NOMO-1 treated with DMSO at 0.1 percent for 48 hours (cell line): ENCODE data around the gene LYPD6.

Source experiments
- DNase-seq: peaks from one replicate; lab custom pipeline; 2025; ENCODE audit not compliant: unreplicated experiment; lab: John Stamatoyannopoulos, UW

Gene LYPD6

DNA sequence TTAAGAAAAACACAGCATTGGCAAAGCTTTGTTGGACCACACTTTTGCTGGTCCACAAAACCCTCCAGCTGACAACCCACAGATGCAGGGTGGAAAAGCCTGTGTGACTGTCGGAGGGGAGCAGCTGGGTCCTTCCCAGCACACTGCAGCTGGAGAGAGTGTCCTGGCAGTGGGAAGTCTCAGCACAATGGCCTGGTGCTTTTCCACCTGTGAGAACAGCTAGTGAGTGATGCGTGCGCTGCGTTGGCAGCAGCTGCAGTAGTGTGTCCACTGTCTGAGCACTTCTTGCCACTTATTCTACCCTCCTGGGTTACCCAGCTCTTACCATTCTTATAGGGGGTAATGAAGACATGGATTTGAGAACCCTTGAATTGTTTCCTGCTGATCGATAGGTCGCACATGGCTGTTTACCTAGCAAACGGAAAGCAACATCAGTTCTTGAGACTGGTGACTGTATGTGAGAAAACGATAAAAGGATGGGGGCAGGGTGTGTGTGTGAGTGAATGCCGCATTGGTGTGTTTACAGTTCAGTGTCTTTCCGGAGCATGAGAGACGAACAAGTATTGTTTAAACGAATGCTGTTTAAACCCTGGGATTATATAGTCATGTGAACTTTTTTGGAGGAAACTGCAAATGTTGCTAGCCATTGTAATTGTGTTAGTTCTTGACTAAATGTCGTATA is 69.7 kb downstream of the LYPD6 start:
- no peak for DNase-seq

DNA sequence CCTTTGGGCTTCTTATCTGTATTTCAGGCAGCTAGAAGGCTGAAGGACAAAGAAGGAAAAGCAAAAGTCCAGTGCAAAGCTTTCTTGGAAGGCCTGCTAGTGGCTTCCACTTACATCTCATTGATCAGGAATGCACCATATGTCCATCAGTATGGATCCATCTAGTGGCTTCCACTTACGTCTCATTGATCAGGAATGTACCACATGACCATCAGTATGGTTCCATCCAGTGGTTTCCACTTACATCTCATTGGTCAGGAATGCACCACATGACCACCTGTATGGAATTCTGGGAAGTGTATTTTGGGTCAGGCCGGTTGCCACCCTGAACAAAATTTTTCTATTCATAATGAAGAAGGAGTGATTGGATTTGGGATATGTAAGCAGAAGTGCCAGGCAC is 70.6 kb downstream of the LYPD6 start:
- no peak for DNase-seq

DNA sequence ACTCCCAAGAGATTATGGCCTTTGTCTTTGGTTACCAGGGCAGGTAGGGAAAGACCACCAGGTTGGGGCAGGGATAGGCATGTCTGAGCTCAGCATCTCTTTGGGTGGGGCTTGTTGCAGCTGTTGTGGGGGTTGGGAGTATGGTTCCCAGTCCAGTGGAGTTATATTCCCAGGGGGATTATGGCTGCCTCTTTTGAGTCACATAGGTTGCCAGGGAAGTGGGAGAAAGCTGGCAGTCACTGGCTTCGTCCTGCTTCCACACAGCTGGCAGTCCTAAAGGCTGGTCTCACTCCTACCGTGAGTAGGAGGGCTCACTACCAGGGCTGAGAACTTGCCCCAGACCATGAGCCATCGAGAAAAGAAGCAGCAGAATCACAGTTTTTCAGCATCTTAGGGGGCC is 79.1 kb downstream of the LYPD6 start:
- DNase-seq, result no peak

DNA sequence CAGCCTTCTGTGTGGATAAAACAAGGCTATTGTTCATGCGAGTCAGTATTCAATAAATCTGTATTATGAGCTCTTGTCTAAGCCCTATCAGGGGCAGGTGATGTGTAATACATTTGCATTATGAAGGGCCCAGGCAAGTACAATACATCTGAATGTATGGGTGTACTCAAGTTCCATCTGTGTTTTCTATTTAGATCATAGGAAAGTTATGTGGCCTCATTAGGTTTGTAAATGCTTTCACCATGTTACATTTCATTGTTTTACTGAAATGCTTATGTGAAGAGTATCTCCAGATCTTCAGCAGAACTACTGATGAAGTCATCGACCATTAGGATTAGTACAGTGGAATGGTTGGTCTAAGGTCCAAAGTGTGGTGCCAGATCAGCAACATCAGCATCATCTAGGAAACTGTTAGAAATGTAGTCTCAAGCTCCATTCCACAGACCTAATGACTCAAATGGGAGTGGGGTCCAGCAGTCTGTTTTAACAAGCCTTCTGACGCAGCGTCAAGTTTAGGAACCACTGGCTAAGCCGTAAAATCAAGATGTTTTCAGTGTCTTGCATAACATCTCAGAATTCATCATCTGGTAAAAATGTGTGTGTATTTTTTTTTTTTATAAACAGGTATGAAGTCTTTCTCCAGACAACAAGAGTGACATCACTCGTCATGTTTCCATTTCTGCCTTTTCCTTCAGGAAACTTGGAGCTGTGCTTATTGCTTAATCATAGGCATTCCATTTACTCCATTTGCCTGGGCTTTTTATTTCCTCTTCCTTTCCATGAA is 80.5 kb downstream of the LYPD6 start:
- no peak for DNase-seq

DNA sequence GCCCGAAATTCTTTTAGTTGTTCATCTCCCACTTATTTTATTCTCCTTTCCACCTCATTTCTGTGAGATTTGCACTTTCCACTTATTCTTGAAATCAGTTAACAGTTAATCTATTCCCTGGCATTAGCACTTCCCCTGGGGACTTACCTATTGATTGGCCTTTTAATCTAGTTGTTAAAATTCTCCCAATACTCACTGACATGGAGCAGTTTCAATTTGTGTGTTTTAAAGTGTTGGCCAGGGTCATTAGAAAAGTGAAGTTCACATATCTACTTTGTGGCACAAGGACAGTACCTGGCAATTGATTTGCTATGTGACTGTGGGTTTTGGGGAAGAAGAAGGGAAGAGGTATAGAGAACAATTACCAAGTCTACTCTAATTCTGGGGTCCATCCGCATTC is 83.1 kb downstream of the LYPD6 start:
- DNase-seq, result no peak

DNA sequence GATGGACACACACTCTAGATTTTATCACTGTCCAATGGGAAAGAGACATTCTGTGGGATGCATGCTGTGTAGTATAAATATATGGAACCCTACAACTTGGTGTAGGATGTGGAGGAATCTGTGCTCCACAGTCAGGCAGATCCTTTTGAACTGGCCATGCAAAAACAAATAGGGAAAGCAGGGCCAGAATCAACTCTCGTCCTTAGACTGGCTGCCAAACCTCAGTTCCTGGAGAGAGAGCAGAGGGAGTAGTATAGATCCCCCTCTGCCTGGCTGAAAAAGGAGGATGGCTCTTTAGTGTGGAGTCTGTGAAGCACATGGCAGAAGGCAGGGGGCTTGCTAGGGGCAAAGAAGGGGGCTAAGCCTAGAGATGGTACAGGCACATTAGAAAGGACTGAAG is 84.7 kb downstream of the LYPD6 start:
- no peak for DNase-seq

DNA sequence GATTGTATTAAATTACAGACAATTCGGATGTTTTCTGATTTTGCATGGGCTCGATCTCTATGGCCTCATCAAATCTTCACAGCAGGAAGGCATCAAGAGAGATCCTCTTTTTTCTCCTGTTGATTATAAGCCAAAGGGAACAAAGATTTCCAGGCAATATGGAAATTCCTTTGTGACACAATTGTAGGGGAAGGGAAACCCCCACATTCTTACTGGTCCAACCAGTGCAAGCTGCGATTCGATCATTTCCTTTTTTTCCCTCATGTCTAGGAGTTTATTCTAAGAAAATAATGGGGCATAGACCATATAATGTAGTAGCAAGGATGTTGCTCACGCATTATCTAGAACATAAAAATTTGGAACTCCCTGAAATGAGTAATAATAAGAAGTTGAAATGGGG is 87.7 kb downstream of the LYPD6 start:
- DNase-seq, result no peak

DNA sequence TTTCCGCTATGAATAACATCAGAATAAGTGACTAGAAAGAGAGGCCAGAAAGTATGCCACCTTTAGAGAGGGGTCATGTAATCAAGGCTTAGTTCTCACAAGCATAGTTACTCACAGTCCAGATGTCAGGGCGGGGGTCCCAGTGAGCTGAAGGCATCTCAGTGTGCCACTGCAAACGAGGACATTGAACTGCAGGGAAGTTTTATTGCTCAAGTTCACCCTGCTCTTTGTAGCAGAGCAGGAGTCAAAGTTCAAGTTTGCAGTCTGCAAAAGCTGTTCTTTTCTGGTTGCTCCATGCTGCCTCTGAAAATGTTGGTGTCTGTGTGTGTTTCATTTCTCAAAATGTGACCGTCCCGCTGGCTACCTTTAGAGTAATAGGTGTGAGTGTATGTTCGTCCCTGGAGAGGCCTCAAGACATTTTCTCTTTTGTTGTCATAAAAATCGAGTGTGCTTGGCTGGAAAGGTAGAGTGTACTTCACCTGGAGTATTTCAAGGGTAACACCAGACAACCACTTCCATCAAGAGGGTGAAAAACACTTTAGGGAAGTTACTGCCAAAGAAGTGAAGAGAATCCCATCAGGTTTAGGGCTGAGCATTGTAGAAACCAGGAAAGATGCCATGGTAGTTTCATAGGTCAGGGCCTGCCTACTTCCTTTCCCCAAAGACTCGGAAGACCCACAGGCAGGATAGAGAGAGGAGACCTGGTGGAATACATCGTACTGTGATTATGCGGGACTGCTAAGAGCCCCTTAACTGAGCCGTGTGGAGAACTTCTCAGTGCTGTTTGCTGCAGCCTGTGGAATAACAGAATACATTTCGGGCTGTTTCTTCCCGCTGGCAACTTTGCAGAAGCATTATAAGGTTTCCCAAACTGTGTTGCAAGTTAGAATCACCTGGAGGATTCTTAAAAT is 89.9 kb downstream of the LYPD6 start:
- DNase-seq, result no peak

DNA sequence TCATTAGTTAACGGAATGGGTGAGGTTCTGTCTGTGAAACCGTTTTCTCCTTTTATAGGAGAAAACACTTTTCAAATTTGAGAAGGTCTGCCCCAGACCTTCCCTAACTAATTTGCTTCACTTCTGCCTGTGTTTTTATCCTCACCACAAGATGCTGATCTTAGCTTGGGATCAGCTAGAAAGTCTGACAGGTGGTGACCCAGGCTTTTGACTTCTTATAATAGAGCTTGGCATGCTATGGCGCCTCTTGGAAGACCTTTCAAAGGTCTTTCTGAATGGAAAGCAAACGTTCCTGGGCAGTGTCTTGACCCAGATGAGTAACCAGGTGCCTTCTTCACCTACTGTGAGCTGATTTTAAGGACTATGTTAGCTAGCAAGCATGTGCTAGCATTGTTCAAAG is 91.4 kb downstream of the LYPD6 start:
- DNase-seq, result no peak

DNA sequence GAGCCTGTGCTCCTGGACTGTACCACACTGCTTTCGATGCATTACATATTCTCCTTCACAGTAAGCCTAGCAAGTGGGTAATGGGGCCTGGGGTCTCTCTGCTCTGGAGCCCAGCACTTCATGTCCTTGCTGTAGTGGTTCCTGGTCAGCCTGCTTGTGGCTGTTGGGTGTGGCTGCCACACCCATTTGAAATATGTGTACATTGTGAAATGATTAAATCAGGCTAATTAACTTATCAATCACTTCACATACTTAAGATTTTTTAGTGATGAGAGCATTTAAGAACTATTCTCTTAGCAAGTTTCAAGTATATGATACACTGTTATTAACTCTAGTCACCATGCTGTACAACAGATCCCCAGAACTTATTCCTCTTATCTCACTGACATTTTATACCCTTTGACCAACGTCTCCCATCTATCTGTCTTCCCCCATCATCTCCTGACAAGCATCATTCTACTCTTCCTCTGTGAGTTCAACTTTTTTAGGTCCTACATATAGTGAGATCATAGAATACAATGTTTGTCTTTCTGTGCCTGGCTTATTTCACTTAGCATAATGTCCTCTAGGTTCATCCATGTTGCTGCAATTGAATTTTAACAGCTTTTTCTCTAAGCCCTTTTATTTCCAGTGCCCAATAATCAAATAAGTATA is 92.1 kb downstream of the LYPD6 start:
- no peak for DNase-seq

DNA sequence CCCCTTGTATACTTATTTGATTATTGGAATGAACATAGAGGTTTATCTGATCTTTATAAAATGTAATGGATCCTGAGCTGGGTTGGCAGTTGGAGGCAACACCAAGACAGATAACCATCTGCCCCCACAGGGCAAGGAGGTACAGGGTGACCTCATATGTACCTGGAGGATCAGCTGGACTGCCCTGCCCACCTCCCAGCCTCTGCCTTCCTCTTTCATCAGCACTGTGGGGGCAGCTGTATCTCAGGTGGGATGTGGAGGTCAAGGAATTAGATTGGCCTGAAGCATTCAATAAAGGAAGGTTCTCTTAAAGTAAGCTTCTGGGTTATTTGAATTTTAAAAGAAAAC is 92.6 kb downstream of the LYPD6 start:
- DNase-seq, result no peak

DNA sequence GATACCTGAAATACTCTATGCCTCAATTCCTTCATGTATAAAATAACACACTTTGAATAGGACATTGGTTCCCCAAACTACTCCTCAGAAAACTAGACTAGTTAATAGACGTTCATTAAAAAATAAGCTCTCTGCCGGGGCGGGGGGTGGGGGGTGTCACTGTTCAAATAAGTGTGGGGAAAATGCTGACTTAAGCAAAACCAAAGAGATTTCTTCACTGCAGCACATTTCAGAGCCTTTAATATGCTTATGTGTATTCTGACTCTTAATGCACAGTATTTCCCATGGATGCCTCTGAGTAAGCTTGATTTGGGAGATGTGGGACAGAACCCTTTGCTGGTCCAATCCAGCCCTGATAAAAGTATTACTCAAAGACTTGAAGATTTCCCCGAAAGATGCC is 93.2 kb downstream of the LYPD6 start:
- no peak for DNase-seq

DNA sequence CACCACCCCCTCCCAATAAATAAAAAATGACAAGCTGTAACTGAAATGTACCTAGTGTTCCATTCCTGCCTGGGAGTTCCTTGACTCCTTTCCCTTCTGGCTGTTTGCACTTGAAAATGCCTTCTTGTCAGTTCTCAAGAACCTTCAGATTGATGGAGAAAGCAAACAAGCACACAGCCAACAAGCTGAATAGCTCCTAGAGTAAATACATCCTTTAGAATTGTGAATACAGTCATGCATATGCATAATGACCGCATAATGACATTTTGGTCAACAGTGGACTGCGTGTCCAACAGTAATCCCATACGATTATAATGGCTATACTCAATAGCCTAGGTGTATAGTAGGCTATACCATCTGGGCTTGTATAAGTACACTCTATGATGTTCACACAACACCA is 97.0 kb downstream of the LYPD6 start:
- DNase-seq, result no peak

DNA sequence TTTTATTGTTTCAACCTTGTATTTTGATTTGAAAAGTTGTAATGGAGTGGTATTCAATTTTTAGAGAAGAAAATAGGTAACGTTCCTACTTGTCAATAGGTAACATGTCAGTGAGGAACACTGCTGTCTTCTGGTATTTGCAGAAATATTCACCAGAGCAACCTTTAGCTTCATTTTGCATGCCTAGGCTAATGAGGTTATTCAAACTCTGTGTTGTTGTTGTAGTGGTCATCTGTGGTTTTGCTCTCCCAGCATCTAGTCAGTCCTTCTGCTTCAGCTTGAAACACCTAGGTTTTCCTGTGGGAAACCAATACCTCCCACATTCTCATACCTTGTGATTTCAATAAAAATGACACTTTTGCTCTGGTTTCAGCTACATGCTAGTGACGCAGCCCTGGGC is 98.4 kb downstream of the LYPD6 start:
- DNase-seq, result no peak

DNA sequence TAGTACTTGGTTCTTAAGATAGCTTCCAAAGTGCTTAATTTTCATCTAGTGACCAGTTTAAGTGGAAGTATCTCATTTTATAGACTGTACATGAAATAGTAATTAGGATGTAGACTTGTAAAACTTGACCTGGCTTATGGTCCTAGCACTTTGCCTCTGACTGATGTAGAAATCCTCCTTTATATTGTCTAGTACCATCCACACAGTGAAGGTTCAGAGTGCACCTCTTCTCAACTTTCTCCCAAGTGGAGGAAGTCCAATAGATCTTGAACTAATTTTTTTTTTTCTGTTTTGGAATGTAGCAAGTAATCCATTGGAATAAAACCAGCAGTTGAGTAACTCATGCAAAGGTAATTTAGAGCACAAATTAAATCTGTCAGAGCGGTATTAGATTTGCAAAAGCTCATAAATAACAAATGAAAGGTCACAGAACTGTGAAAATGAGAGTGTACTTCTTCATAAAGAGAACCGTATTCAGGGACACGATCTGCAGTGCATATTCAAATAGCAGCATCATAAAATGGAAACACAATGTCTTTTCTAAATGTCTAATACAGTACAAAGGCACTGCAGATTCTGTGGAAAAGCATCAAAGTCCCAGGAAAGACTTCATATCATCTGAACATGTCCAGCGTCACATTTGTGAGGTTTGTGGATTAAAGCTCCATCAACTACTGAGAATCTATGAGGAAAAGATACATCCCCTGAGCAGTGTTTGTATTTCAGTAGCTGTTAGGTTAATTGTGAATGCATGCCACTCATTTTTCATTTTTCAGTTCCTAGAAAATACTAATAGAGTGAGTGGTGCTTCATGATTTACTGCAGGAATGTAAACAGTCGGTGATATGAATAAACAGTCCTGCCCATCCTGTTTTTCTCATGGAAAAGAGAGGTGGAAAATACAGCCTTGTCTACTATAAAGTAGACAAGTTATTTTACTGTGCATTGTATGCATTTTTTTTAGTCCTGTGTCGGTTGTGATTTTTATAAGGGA is 100.7 kb downstream of the LYPD6 start:
- DNase-seq, result no peak

DNA sequence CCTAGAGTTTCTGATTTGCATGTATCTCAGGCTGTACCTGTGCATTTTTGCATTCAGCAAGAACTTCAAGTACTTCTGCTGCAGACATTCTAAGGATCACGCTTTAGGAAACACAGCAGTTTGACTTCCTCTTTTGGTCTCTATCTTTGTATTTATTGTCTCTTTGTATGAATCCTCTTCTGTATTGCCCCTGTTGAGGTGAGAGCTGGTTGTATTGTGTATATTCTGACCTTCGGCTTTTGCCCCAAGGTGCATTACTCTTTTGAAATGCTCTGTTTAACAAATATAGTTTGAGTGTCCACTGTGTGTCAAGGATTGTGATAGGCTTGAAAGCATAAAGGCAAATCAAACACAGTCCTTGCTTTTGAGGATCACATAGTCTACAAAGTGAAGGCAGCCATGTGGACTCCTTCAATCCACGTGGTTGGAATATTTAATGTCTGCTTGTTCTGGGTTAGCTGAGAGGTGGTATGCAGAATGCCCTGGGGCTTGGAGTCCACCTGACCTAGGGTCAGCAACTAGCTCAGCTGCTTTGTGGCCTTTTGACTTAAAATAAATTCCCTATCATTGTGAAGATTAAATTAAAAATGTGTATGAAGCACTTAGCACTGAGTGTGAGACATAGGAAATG is 108.1 kb downstream of the LYPD6 start:
- DNase-seq, result peak; percentile 62

DNA sequence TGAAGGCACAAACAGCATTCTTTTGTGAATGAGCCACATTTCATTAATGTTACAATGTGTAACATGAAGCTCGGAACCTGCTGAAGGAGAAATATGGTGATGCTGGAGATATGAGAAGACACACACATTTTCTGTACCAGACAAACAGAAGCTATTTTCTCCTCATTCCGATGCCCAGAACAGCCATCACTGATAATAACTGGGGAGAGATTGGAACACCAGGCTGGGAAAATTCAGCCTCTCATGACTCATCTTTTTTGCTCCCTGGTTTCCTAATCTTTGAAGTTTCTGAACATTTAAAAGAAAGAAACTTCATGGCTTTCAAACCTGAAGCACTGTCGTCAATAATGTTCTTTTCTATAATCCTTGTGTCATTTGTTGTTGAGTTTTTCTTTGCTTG is 110.9 kb downstream of the LYPD6 start:
- DNase-seq, result no peak

DNA sequence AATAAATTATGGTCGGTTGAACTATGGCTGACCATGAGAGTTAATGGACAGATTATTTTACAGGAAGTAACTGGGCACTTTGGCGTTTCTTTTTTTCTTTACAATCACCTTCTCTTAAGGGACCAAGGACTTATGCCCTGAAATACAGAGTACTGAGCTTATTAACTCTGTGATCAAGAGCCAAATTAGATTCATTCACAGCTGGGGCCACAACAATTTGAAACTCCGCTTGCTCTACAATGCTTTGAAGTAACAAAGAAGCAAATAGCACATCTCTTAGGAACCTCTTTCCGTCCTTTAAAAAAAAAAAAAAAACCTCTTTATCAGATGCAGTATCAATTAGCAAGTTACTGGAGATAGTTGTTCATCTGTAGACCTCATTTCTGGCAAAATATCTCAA is 112.0 kb downstream of the LYPD6 start:
- no peak for DNase-seq

DNA sequence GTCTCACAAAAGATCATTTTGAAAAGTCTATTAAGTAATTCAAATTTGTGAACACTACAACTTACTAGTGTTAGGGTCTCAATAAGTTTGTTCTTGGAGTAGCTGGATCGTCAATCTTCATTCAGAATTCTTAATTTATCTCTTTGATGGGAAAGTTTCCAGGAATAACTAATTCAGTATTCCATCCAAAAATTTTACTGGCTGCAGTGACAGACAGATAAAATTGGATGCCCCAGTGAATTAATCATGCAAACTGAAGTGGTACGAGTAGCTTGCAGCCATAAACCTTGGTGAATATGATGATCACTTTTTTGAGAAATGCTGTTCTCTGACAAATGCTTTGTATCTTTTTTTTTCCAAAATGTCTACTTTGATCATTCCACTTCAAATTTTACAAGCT is 112.8 kb downstream of the LYPD6 start:
- DNase-seq, result no peak

DNA sequence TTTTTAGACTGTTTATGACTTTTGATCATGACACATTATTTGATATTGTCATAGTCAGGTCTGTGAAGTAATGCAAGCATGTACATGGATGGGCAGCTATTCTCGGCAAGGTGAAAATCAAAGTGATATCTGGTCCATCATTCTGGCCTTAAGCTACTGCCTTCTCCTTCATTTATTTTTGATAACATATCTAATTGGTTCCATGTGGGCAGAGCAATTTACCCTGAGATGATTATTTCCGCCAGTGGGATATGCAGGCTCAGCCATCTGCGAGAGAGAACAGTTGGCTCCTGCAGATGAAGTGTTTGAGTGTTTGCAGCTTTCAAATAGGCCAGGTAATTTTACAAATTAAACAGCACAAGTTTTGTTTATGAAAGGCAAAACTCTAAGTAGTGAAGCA is 116.4 kb downstream of the LYPD6 start:
- DNase-seq, result no peak
